ENCODE results near the gene C3. TPM values are rescaled to one million over a fixed set of nuclear protein-coding genes. Genes with fewer than 3 reads are reported as not detected.

C3 gene
- total and polyA plus RNA-seq, 2 of the 13 experiments (the other 11 are each of a cell fraction or from before 2014, with no cell fraction given), result 1,455 to 6,272 TPM

DNA sequence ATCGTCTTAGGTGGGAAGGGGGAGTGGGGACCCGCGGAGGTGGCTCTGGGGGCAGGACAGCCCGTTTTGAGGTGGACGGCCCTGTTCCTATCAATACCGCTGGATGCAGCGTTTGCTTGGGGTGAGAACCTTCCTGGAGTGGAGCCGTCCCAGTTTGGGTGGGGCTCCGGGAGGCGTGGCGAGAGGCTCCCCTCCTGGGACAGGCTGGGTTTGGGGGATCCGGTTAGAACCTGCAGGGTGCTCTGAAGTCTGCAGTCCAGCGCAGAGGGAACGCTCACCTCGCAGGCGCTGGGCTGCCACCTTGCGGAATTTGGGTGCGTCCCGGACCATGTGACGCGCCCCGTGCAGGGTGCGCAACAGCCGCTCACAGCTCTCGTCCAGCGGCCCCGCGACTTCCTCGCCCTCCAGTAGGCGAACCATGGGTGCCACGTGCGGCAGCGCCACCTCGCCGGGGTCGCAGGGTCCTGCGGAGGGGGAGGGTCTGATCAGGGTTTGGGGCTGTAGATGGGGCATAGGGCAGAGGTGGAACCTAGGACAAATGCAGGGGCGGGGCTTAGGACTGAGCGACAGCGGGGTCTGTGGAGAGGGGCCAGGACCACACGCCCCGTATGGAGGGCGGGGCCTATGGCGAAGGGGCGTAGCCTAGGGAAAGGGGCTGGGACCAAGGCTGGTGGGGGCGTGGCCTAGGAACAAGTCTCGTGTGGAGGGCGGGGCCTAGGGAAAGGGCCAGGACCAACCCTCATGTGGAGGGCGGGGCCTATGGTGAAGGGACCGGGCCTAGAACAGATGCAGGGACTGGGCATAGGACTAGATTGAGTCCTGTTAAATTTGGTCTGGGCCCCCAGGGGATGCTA is 33.0 kb upstream of the C3 start (continued):
- TF ChIP-seq AFF4 (CRISPR knock-in tag; IDR thresholded peaks at IDR 0.05) (no peak), ZNF331 (CRISPR knock-in tag; IDR thresholded peaks at IDR 0.05) (peak; percentile 80), MXI1 (IDR thresholded peaks at IDR 0.05; ENCODE audit: borderline replicate concordance, low read depth, low read length) (peak; percentile 74; the same call in 1 of the 3 replicates), ZBTB8A (CRISPR knock-in tag; IDR thresholded peaks at IDR 0.05; ENCODE audit: borderline replicate concordance, low read depth) (0 out of 2 replicates have a peak, but pooled peaks have one; percentile 35), SP140L (CRISPR knock-in tag; IDR thresholded peaks at IDR 0.05; ENCODE audit: borderline replicate concordance) (no peak), BCL3 (CRISPR knock-in tag; IDR thresholded peaks at IDR 0.05) (peak; percentile 43; the same call in 1 of the 2 replicates), HOXA9 (CRISPR knock-in tag; IDR thresholded peaks at IDR 0.05; ENCODE audit: borderline replicate concordance) (no peak), PTBP1 (IDR thresholded peaks at IDR 0.05; ENCODE audit: low read depth, low read length, poor library complexity, severe bottlenecking) (no peak), ZNF496 (CRISPR knock-in tag; IDR thresholded peaks at IDR 0.05; ENCODE audit: insufficient replicate concordance) (no peak), ZNF367 (CRISPR knock-in tag; IDR thresholded peaks at IDR 0.05; ENCODE audit: borderline replicate concordance) (peak; percentile 71; the same call in 1 of the 2 replicates), HHEX (CRISPR knock-in tag; IDR thresholded peaks at IDR 0.05) (no peak; the same call in 1 of the 2 replicates), HIVEP1 (CRISPR knock-in tag; IDR thresholded peaks at IDR 0.05) (0 out of 2 replicates have a peak, but pooled peaks have one; percentile 36), ZNF180 (CRISPR knock-in tag; IDR thresholded peaks at IDR 0.05; ENCODE audit: borderline replicate concordance, low read depth) (0 out of 2 replicates have a peak, but pooled peaks have one; percentile 39), HOXD1 (CRISPR knock-in tag; IDR thresholded peaks at IDR 0.05) (peak; percentile 86), IKZF4 (CRISPR knock-in tag; IDR thresholded peaks at IDR 0.05; ENCODE audit: borderline replicate concordance, low read depth, not compliant biosample characterization) (peak; percentile 84), ZNF777 (CRISPR knock-in tag; IDR thresholded peaks at IDR 0.05) (peak; percentile 82), GLMP (CRISPR knock-in tag; IDR thresholded peaks at IDR 0.05; ENCODE audit: borderline replicate concordance) (no peak), PRMT3 (CRISPR knock-in tag; IDR thresholded peaks at IDR 0.05; ENCODE audit: borderline replicate concordance, low read depth) (no peak)
- TF ChIP-seq, protein P1, sequence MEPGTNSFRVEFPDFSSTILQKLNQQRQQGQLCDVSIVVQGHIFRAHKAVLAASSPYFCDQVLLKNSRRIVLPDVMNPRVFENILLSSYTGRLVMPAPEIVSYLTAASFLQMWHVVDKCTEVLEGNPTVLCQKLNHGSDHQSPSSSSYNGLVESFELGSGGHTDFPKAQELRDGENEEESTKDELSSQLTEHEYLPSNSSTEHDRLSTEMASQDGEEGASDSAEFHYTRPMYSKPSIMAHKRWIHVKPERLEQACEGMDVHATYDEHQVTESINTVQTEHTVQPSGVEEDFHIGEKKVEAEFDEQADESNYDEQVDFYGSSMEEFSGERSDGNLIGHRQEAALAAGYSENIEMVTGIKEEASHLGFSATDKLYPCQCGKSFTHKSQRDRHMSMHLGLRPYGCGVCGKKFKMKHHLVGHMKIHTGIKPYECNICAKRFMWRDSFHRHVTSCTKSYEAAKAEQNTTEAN (CRISPR knock-in tag; conservative IDR thresholded peaks at IDR 0.05), result peak; percentile 58; the same call in 1 of the 2 replicates
- TF ChIP-seq, protein P2, sequence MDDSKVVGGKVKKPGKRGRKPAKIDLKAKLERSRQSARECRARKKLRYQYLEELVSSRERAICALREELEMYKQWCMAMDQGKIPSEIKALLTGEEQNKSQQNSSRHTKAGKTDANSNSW (CRISPR knock-in tag; IDR thresholded peaks at IDR 0.05; ENCODE audit: borderline replicate concordance), result peak; percentile 66; the same call in 1 of the 2 replicates
